GM23338 (cell line): ENCODE measurements around the gene ITPKA. TPM values are rescaled to one million over a fixed set of nuclear protein-coding genes. Genes with fewer than 3 reads are reported as not detected.

Source experiments
- ATAC-seq: fragments of 200-7000 bp; cut with Tn5 transposase; 3 replicates; pipeline ENCODE4 v1.9.1; 2020
- DNase-seq: peaks from one replicate; pipeline ENCODE4 v3.0.0-alpha.2; 2015; ENCODE audit warnings: low spot score
- H2AFZ ChIP-seq: fragments of 200-600 bp; sonication (generic); 2 replicates; pipeline ENCODE4 v1.8.0; 2016; ENCODE audit warnings: antibody characterized with exemption, mild to moderate bottlenecking, moderate library complexity
- H3F3A ChIP-seq: fragments of 200-600 bp; sonication (generic); replicated peaks from 2 replicates; pipeline ENCODE4 v1.8.0; 2017; ENCODE audit warnings: antibody characterized with exemption, mixed run types, low read depth
- H3K27ac ChIP-seq: fragments of 200-600 bp; sonication (generic); 2 replicates; pipeline ENCODE4 v1.6.1; 2016; ENCODE audit warnings: low read depth
- H3K27me3 ChIP-seq: fragments of 200-600 bp; sonication (generic); 2 replicates; pipeline ENCODE4 v1.8.0; 2016; ENCODE audit warnings: mild to moderate bottlenecking, mixed run types, moderate library complexity; ENCODE audit not compliant: insufficient read depth
- H3K36me3 ChIP-seq: fragments of 200-600 bp; sonication (generic); 2 replicates; pipeline ENCODE4 v1.8.0; 2016; ENCODE audit warnings: mild to moderate bottlenecking; ENCODE audit not compliant: insufficient read depth
- H3K4me1 ChIP-seq: fragments of 200-600 bp; sonication (generic); 2 replicates; pipeline ENCODE4 v1.8.0; 2016; ENCODE audit warnings: mild to moderate bottlenecking, moderate library complexity; ENCODE audit not compliant: insufficient read depth
- H3K4me2 ChIP-seq: fragments of 200-600 bp; sonication (generic); 2 replicates; pipeline ENCODE4 v1.7.1; 2017; ENCODE audit warnings: mixed run types
- H3K4me3 ChIP-seq: fragments of 200-600 bp; sonication (generic); 2 replicates; pipeline ENCODE4 v1.6.1; 2016; ENCODE audit warnings: mixed run types
- H3K79me2 ChIP-seq: fragments of 200-600 bp; sonication (generic); replicated peaks from 2 replicates; pipeline ENCODE4 v1.8.0; 2017; ENCODE audit warnings: mild to moderate bottlenecking; ENCODE audit not compliant: insufficient read depth
- H3K9me2 ChIP-seq: fragments of 200-600 bp; sonication (generic); 2 replicates; pipeline ENCODE4 v1.8.0; 2017; ENCODE audit not compliant: insufficient read depth
- H4K20me1 ChIP-seq: fragments of 200-600 bp; sonication (generic); replicated peaks from 2 replicates; pipeline ENCODE4 v1.8.0; 2017; ENCODE audit warnings: mild to moderate bottlenecking; ENCODE audit not compliant: insufficient read depth
- H3K27ac Mint-ChIP-seq: 2 replicates; pipeline ENCODE4 v1.8.0; 2020; ENCODE audit warnings: inconsistent platforms, mild to moderate bottlenecking, moderate library complexity, mixed read lengths
- H3K27me3 Mint-ChIP-seq: 3 replicates; pipeline ENCODE4 v1.8.0; 2022; ENCODE audit warnings: low read depth, mild to moderate bottlenecking, moderate library complexity, mixed read lengths, inconsistent platforms; ENCODE audit not compliant: insufficient read depth, poor library complexity
- H3K36me3 Mint-ChIP-seq: 3 replicates; pipeline ENCODE4 v1.8.0; 2021; ENCODE audit warnings: low read depth, mild to moderate bottlenecking, inconsistent platforms, moderate library complexity, mixed read lengths
- H3K4me1 Mint-ChIP-seq: 3 replicates; pipeline ENCODE4 v1.8.0; 2020; ENCODE audit warnings: mild to moderate bottlenecking, inconsistent platforms, mixed read lengths
- H3K4me3 Mint-ChIP-seq: 3 replicates; pipeline ENCODE4 v1.8.0; 2021; ENCODE audit warnings: moderate library complexity, mild to moderate bottlenecking, inconsistent platforms, mixed read lengths
- H3K9me3 Mint-ChIP-seq: 3 replicates; pipeline ENCODE4 v1.8.0; 2020; ENCODE audit warnings: moderate library complexity, mild to moderate bottlenecking, inconsistent platforms, mixed read lengths
- CREB1 ChIP-seq: fragments of 250-450 bp; sonication (Bioruptor Pico); IDR thresholded peaks from 2 replicates; pipeline ENCODE4 v1.5.0; 2020; ENCODE audit warnings: low read depth, mild to moderate bottlenecking, moderate library complexity
- CTCF ChIP-seq, 2 experiments: fragments of 200-600 bp in 1 of 2; sonication (generic) in 1 of 2; conservative IDR thresholded peaks; 2 replicates each; pipeline versions ENCODE4 v1.5.1 to v1.6.1; 2016 to 2017; ENCODE audit warnings: antibody characterized with exemption in 2 of 2, low read depth in 2 of 2, mild to moderate bottlenecking in 2 of 2, moderate library complexity in 1 of 2
- ETS1 ChIP-seq: IDR thresholded peaks from 2 replicates; pipeline ENCODE4 v1.6.1; 2016; ENCODE audit warnings: antibody characterized with exemption
- EZH2 ChIP-seq: fragments of 200-600 bp; sonication (generic); IDR thresholded peaks from one replicate; pipeline ENCODE4 v1.8.0; 2017; ENCODE audit warnings: antibody characterized with exemption, mild to moderate bottlenecking, low read depth; ENCODE audit not compliant: unreplicated experiment
- EZH2phosphoT487 ChIP-seq: fragments of 200-600 bp; sonication (generic); IDR thresholded peaks from one replicate; pipeline ENCODE4 v1.8.1; 2018; ENCODE audit warnings: antibody characterized with exemption; ENCODE audit not compliant: unreplicated experiment
- JUNB ChIP-seq: IDR thresholded peaks from one replicate; pipeline ENCODE4 v1.6.1; 2016; ENCODE audit warnings: antibody characterized with exemption; ENCODE audit not compliant: unreplicated experiment
- NANOG ChIP-seq: IDR thresholded peaks from 2 replicates; pipeline ENCODE4 v1.6.1; 2016; ENCODE audit warnings: antibody characterized with exemption, borderline replicate concordance
- POLR2AphosphoS5 ChIP-seq: IDR thresholded peaks from 2 replicates; pipeline ENCODE4 v1.6.1; 2016; ENCODE audit warnings: antibody characterized with exemption, low read depth
- REST ChIP-seq: IDR thresholded peaks from one replicate; pipeline ENCODE4 v1.6.1; 2018; ENCODE audit warnings: antibody characterized with exemption; ENCODE audit not compliant: unreplicated experiment
- STAT1 ChIP-seq: IDR thresholded peaks from one replicate; pipeline ENCODE4 v1.6.1; 2016; ENCODE audit warnings: antibody characterized with exemption; ENCODE audit not compliant: unreplicated experiment
- ZNF114 ChIP-seq: fragments of 250-450 bp; sonication (Bioruptor Pico); IDR thresholded peaks from 2 replicates; pipeline ENCODE4 v1.5.0; 2020; ENCODE audit warnings: mild to moderate bottlenecking, moderate library complexity
- ZNF331 ChIP-seq: fragments of 250-450 bp; sonication (Bioruptor Pico); IDR thresholded peaks from 2 replicates; pipeline ENCODE4 v1.5.0; 2020; ENCODE audit warnings: low read depth, mild to moderate bottlenecking, moderate library complexity
- ZNF462 ChIP-seq: fragments of 250-450 bp; sonication (Bioruptor Pico); IDR thresholded peaks from 2 replicates; pipeline ENCODE4 v1.5.0; 2020; ENCODE audit warnings: mild to moderate bottlenecking, moderate library complexity
- polyA plus RNA-seq: library from polyadenylated mRNA; unstranded; fragments of >200 nt; fragmentation: Nextera tagmentation; extraction: Ambion mirVana; gene quantifications from 2 replicates; pipeline ENCODE4 v1.2.1, GENCODE V29; 2016
- total RNA-seq: library from RNA; depleted of rRNA; stranded (reverse); fragments of >200 nt; shearing (Covaris generic); gene quantifications from 2 replicates; pipeline ENCODE4 v1.2.3, GENCODE V29; 2014

ITPKA gene
- total and polyA plus RNA-seq, 2 experiments from 2014 or later, result 0.55 to 2.1 TPM

- peaks cover 44% of the 10 kb centered on the region for H3K36me3 Mint-ChIP-seq
Measured at GRCh38 chr15:41535544-41535943, 41.9 kb downstream of the ITPKA start.

More at GRCh38 chr15:41535544-41535943, 41.9 kb downstream of the ITPKA start:
- DNase-seq, result no peak
- ATAC-seq, result no peak
- Histone ChIP-seq H3K4me1 (no peaks in the 10 kb centered on the region), H3K36me3 (peaks cover 26% of the 10 kb centered on the region), H2AFZ (no peak overlapping the region), H3K9me2 (no peaks in the 10 kb centered on the region), H3K4me3 (no peak overlapping the region), H4K20me1 (peaks cover 5% of the 10 kb centered on the region; the same call in 1 of the 2 replicates), H3K79me2 (0 out of 2 replicates have a peak, but pooled peaks cover 5% of the 10 kb centered on the region), H3K4me2 (no peak overlapping the region), H3K27me3 (no peaks in the 10 kb centered on the region), H3F3A (0 out of 2 replicates have a peak, but pooled peaks cover 2% of the 10 kb centered on the region), H3K27ac (no peak overlapping the region)
- H3K4me3 Mint-ChIP-seq, result no peak overlapping the region
- no peaks in the 10 kb centered on the region; the same call in 2 of the 3 replicates for H3K9me3 Mint-ChIP-seq
- peaks cover 2% of the 10 kb centered on the region for H3K27me3 Mint-ChIP-seq
- TF ChIP-seq CTCF (conservative IDR thresholded peaks at IDR 0.05; ENCODE audit: low read depth in 2 of 2), result no peak
- no peak for TF ChIP-seq EZH2phosphoT487
- TF ChIP-seq NANOG, result no peak
- TF ChIP-seq ETS1, result no peak
- no peak for TF ChIP-seq ZNF331
- TF ChIP-seq ZNF114 (CRISPR knock-in tag), result no peak
- no peak for TF ChIP-seq EZH2
- no peak for TF ChIP-seq REST
- no peak for TF ChIP-seq POLR2AphosphoS5
- TF ChIP-seq CREB1, result no peak
- TF ChIP-seq STAT1, result no peak
- TF ChIP-seq JUNB, result no peak
- no peak for TF ChIP-seq ZNF462
- no peaks in the 10 kb centered on the region for H3K4me1 Mint-ChIP-seq
- H3K27ac Mint-ChIP-seq, result no peak overlapping the region
